Upper lobe of left lung (tissue), 6 donors: ENCODE measurements around the gene TNS1. TPM values are rescaled to one million over a fixed set of nuclear protein-coding genes. Genes with fewer than 3 reads are reported as not detected.

Source experiments
- ATAC-seq, 2 donors: fragments of 200-7000 bp; cut with Tn5 transposase; one replicate each; pipeline ENCODE4 v1.9.1; 2022; ENCODE audit warnings: mild to moderate bottlenecking in 2 of 2, moderate library complexity in 2 of 2; ENCODE audit not compliant: low FRiP score in 2 of 2
- DNase-seq, 2 donors: peaks; one replicate each; pipeline ENCODE4 v3.0.0-alpha.2; 2019 to 2020
- H3K27ac ChIP-seq, 4 donors: fragments of 200-600 bp; sonication (generic); one replicate each; pipeline ENCODE4 v1.5.1; 2016 to 2019
- H3K27me3 ChIP-seq, 4 donors: fragments of 200-600 bp; sonication (generic); one replicate each; pipeline ENCODE4 v1.5.1; 2017 to 2019
- H3K36me3 ChIP-seq, 4 donors: fragments of 200-600 bp; sonication (generic); one replicate each; pipeline ENCODE4 v1.5.1; 2016 to 2019
- H3K4me1 ChIP-seq, 4 donors: fragments of 200-600 bp; sonication (generic); one replicate each; pipeline ENCODE4 v1.5.1; 2018 to 2019
- H3K4me3 ChIP-seq, 4 donors: fragments of 200-600 bp; sonication (generic); one replicate each; pipeline ENCODE4 v1.5.1; 2017 to 2019; ENCODE audit warnings: mild to moderate bottlenecking in 2 of 4, moderate library complexity in 1 of 4
- H3K9me3 ChIP-seq, 4 donors: fragments of 200-600 bp; sonication (generic); one replicate each; pipeline ENCODE4 v1.5.1; 2018 to 2019
- CTCF ChIP-seq, 6 experiments: fragments of 450-650 bp in 4 of 6; fragments of 200-600 bp in 2 of 6; sonication (generic) in 2 of 6; IDR thresholded peaks; one replicate each; pipeline ENCODE4 v1.5.1; 2016 to 2019; ENCODE audit warnings: antibody characterized with exemption in 6 of 6
- EP300 ChIP-seq, 4 donors: sonication (generic); formaldehyde crosslinking; IDR thresholded peaks; one replicate each; pipeline ENCODE4 v1.5.1; 2017; ENCODE audit warnings: antibody characterized with exemption in 4 of 4, control low read depth in 2 of 4
- POLR2A ChIP-seq, 4 donors: fragments of 450-650 bp; IDR thresholded peaks; one replicate each; pipeline ENCODE4 v1.5.1; 2016 to 2017; ENCODE audit warnings: antibody characterized with exemption in 4 of 4, mild to moderate bottlenecking in 2 of 4
- POLR2AphosphoS5 ChIP-seq, 2 donors: sonication (generic); formaldehyde crosslinking; IDR thresholded peaks; one replicate each; pipeline ENCODE4 v1.5.1; 2017; ENCODE audit warnings: antibody characterized with exemption in 2 of 2
- WGBS, 2 donors: methylation state at CpG; one replicate each; pipeline ENCODE4 v1.1.5; 2017 to 2018; 5-methylcytosine and 5-hydroxymethylcytosine counted together
- total RNA-seq, 6 donors: library from RNA; depleted of rRNA in 4 of 6; stranded (reverse); fragments of >200 nt in 4 of 6; gene quantifications; one replicate each; pipeline versions ENCODE4 v1.1.0 to v1.2.1, GENCODE V29; 2016 to 2021
- donor health status: DM: no; HTN: no; CAD: no; lungs with moderate emphysema.
- donor health status: DM: no; HTN: yes; CAD: no; lungs with severe emphysema.

The TNS1 gene
- total RNA-seq, 6 donors from 2014 or later, result 325 to 1,095 (median 550) TPM

- peak in 1 of 2 donors; percentile 3 for DNase-seq
- Histone ChIP-seq H3K27me3 (no peaks in the 10 kb centered on the region), H3K9me3 (no peaks in the 10 kb centered on the region), H3K4me3 (no peak overlapping the region), H3K27ac (no peak overlapping the region), H3K4me1 (peaks cover under 1 to 10% (median 5%) of the 10 kb centered on the region in 4 donors), H3K36me3 (no peaks in the 10 kb centered on the region)
- 86 to 94% methylated on average over 1 to 2 of the region's 2 CpGs for WGBS, 2 donors
- TF ChIP-seq CTCF (IDR thresholded peaks at IDR 0.05) (no peak), POLR2AphosphoS5 (IDR thresholded peaks at IDR 0.05) (no peak), POLR2A (IDR thresholded peaks at IDR 0.05) (no peak), EP300 (IDR thresholded peaks at IDR 0.05) (no peak)
- ATAC-seq, result no peak
Measured at GRCh38 chr2:218024336-218024735, 21.5 kb upstream of the TNS1 start.

GRCh38 chr2:218023636-218024035, 20.8 kb upstream of the TNS1 start:
- H3K27me3 ChIP-seq, result no peaks in the 10 kb centered on the region
- H3K9me3 ChIP-seq, result no peaks in the 10 kb centered on the region
- ATAC-seq (peak in 1 of 2 donors; percentile 18), DNase-seq (peak in 1 of 2 donors; percentile 10)
- H3K36me3 ChIP-seq, result no peaks in the 10 kb centered on the region
- WGBS, 2 donors, result 84 to 86% methylated on average over 3 of the region's 3 CpGs
- H3K4me3 ChIP-seq, result no peak overlapping the region
- TF ChIP-seq EP300 (IDR thresholded peaks at IDR 0.05), result no peak
- TF ChIP-seq POLR2AphosphoS5 (IDR thresholded peaks at IDR 0.05), result no peak
- TF ChIP-seq CTCF (IDR thresholded peaks at IDR 0.05), result no peak
- no peak for TF ChIP-seq POLR2A (IDR thresholded peaks at IDR 0.05)
- H3K4me1 ChIP-seq, result peaks cover 0 to 10% (median 3%) of the 10 kb centered on the region in 4 donors
- H3K27ac ChIP-seq, result no peak overlapping the region

DNA sequence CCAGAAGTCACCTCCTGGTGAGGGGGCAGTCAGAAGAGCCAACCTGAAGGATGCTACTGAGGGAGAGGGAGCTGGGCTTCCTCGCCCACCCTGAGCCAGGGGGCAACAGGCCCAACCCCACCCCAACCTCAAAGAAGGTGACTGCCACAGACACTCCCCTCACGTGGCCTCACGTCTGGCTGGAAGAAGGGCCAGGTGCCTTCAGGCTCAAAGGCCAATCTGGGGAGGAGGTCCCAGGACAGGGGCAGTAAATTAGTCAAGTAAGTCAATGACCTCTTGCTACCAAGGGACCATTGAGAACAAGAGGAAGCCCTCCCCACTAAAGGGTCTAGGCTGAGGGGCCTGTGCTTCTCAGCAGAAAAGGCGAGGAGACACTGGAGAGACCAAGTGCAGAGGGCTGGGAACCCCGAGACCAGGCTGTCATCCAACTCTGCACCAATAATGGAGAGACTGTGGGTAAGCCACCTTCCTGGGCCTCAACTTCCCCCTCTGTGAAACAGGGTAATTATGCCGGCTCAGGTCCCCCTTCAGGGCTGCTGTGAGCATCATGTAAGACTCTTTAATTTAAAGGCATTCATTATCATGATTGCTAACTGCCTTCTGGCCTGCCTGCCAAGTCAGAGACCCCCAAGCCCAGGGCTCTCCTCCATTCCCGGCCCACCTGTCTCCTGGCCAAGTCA, 20.2 kb upstream of the TNS1 start:
- 90% methylated on average over 6 to 7 of the region's 7 CpGs for WGBS, 2 donors
- peak in 1 of 2 donors; percentile 12 for DNase-seq
- H3K4me1 ChIP-seq, result peaks cover 2 to 10% (median 6%) of the 10 kb centered on the region in 4 donors

GRCh38 chr2:218022131-218022850, 19.5 kb upstream of the TNS1 start:
- Histone ChIP-seq H3K4me3 (no peak overlapping the region), H3K27me3 (no peaks in the 10 kb centered on the region), H3K27ac (no peak overlapping the region), H3K9me3 (no peaks in the 10 kb centered on the region), H3K36me3 (no peaks in the 10 kb centered on the region), H3K4me1 (peaks cover 7 to 10% (median 9%) of the 10 kb centered on the region in 4 donors)
- DNase-seq, result no peak
- no peak for ATAC-seq
- no peak for TF ChIP-seq EP300 (IDR thresholded peaks at IDR 0.05)
- no peak for TF ChIP-seq POLR2A (IDR thresholded peaks at IDR 0.05)
- TF ChIP-seq POLR2AphosphoS5 (IDR thresholded peaks at IDR 0.05), result no peak
- TF ChIP-seq CTCF (IDR thresholded peaks at IDR 0.05), result no peak
- 93 to 97% methylated on average over 9 of the region's 10 CpGs for WGBS, 2 donors

More for the DNA sequence above, 20.2 kb upstream of the TNS1 start:
- Histone ChIP-seq H3K4me3 (no peak overlapping the region), H3K27ac (no peak overlapping the region), H3K27me3 (no peaks in the 10 kb centered on the region), H3K36me3 (no peaks in the 10 kb centered on the region), H3K9me3 (no peaks in the 10 kb centered on the region)
- TF ChIP-seq POLR2AphosphoS5 (IDR thresholded peaks at IDR 0.05), result no peak
- TF ChIP-seq EP300 (IDR thresholded peaks at IDR 0.05), result no peak
- TF ChIP-seq CTCF (IDR thresholded peaks at IDR 0.05), result no peak
- TF ChIP-seq POLR2A (IDR thresholded peaks at IDR 0.05), result no peak
- ATAC-seq, result no peak
